ENCODE data around the gene CCNG2.
A peak's percentile ranks its signal among the peaks of the same experiment; 100 is the strongest.
"Not testable (repeated sequence)": the region's sequence is repeated elsewhere in the genome, so short reads cannot be mapped to it uniquely, and the experiment has no call there.

CCNG2 gene, protein sequence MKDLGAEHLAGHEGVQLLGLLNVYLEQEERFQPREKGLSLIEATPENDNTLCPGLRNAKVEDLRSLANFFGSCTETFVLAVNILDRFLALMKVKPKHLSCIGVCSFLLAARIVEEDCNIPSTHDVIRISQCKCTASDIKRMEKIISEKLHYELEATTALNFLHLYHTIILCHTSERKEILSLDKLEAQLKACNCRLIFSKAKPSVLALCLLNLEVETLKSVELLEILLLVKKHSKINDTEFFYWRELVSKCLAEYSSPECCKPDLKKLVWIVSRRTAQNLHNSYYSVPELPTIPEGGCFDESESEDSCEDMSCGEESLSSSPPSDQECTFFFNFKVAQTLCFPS

DNA sequence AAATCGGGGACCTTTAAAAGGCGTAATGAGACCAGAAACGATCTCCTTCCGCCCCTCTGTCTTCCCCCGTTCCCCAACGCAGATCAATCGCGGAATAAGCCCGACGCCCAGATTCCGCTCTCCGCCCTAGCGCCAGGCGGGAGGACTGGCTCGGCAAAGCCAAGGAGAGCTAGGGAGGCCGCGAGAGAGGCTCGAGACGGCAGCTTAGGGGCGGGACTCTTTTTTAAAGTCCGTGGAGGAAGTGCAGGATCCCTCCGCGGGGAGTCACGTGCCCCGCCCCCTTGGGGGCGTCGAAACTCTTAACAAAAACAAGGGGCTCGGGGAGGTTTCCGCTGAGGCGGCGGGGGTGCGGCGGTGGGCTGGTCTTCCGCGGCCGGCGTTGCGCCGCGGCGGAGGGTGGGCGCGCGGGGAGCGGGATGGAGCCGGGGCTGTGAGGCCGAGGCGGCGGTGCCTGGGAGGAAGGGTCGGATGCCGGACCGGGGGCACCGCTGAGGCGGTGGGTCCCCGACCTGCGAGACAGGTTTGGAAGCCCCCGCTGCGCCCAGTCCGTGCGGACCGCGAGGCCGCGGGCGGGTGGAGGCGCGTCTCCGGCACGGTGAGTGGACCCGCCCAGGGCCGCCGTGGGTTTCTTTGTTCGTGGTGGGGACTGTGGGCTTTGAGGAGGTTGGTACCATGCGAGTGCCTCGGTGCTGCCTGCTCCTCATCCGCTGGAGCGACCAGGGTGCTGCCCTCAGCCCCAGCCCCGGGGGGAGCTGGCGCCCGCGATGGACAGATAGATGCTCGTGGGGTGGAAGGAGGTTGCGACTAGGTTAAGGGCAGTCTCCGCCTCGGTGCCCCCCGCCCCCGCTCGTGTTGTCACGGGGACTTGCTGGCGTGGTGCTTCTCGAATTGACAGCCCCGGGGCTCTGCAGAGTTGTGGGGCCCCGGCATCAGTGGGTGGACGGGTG lies at the start of gene CCNG2:
Gene CCNG2 (plus strand): TSS at position 296 of the 947 bp plus-strand sequence. CDS start 1,326 bp downstream, outside the sequence.
- peak; percentile 93 for DNase-seq (ENCODE audit: low read depth)
- peak within 1 kb of the TSS; percentile 87 for H3K4me3 ChIP-seq (ENCODE audit: low read depth, low read length)

DNA sequence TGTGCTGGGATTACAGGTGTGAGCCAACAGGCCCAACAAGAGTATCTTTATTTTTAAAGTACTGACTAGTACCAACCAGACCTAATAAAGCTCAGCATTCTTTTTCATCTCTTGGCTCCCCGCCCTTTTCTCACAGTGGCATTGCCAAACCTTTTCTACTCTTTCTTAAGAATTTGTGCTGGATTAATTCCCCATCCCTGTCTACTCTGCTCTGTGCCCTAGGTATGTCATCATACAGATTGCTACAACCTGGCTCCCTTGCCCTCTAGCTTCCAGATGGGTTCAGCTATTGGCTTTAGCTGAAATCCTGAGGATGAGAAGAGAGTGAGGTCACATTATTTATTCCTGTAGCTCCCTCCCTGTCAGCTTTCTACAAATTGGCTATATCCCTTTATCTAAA lies 46.3 kb upstream of the CCNG2 start:
- H3K4me3 ChIP-seq (ENCODE audit: low read depth, low read length): no peak overlapping the region
- no peak for DNase-seq (ENCODE audit: low read depth)

DNA sequence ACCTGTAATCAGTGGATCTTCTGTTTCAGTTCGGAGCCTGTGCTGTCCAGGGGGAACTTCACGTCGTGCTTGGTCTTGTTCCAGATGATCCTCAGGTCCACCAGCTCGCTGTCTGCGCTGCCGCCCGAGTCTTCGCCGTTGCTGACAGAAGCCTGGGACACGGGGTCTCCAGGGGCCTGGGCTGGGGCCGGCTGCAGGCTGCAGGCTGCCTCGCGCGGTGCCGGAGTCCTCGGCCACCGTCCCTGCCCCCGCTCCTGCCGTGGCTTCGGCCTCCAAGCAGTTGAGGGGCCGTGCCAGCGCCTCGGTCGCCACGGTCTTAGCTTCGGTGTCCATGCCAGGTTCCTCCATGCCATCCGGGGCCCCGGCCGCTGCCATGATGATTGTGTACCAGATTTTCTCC lies 43.9 kb upstream of the CCNG2 start:
- no peak for DNase-seq (ENCODE audit: low read depth)
- no peak overlapping the region for H3K4me3 ChIP-seq (ENCODE audit: low read depth, low read length)

- no peak overlapping the region for H3K4me3 ChIP-seq (ENCODE audit: low read depth, low read length)
- no peak for DNase-seq (ENCODE audit: low read depth)
Observed at GRCh38 chr4:77117721-77118120, 39.3 kb upstream of the CCNG2 start.

GRCh38 chr4:77120886-77121508 lies 36.0 kb upstream of the CCNG2 start:
- no peak for DNase-seq (ENCODE audit: low read depth)
- no peak overlapping the region for H3K4me3 ChIP-seq (ENCODE audit: low read depth, low read length)

DNA sequence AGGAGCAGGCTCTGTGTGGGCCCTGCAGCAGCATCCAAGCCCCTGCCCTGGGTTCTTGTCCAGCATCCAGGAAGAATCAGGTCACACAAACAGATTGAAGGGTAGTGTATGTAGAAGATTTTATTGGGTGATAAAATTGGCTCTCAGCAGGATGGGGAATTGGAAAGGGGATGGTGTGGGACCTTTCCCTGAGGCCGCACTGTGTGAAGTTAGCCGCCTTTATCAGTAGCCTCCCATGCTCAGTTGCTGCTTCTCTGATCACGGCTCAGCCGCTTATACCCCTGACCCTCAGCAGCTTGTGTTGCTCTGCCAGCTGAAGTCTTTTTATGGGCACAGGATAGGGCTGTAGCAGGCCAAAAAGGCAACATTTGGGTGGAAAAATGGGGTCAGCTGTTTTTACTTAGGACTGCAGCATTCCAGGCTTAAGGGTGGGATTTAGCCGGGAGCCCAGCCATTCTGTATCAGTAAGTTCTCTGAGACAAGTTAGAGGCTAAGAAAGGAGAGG lies 35.2 kb upstream of the CCNG2 start:
- H3K4me3 ChIP-seq (ENCODE audit: low read depth, low read length): no peak overlapping the region
- no peak for DNase-seq (ENCODE audit: low read depth)

- H3K4me3 ChIP-seq (ENCODE audit: low read depth, low read length): no peak overlapping the region
- no peak for DNase-seq (ENCODE audit: low read depth)
Observed at GRCh38 chr4:77122656-77123055, 34.4 kb upstream of the CCNG2 start.

DNA sequence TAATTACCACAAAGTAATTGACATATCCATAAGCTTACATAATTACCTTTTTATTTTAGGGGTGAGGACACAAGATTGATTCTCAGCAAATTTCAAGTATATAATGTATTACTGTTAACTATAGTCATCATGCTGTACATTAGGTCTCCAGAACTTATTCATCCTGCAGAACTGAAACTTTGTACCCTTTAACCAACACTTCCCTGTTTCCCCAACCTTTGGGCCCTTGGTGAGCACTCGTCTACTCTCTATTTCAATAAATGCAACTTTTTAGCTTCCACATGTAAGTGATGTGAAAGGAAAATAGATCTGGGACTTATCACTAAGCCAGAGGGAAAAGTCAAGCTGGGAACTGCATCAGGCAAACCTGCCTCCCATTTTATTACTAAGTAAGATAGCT lies 33.6 kb upstream of the CCNG2 start:
- no peak for DNase-seq (ENCODE audit: low read depth)
- no peak overlapping the region for H3K4me3 ChIP-seq (ENCODE audit: low read depth, low read length)

GRCh38 chr4:77124576-77124975 lies 32.4 kb upstream of the CCNG2 start:
- no peak overlapping the region for H3K4me3 ChIP-seq (ENCODE audit: low read depth, low read length)
- DNase-seq (ENCODE audit: low read depth): no peak

DNA sequence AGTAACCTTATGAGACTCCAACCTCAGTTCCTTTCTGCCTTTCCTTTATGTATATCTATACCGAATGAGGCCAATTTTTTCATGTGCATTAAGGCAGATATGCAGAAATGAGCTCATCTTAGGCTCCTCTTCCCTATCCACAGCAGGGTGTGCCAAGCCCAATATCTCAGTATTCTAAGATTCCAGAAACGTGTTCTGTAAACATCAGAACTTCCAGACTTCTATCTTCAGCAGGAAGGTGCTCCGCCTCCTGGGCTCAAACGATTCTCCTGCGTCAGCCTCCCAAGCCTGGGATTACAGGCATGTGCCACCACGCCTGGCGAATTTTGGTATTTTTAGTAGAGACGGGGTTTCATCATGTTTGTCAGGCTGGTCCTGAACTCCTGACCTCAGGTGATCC lies 31.0 kb upstream of the CCNG2 start:
- no peak for DNase-seq (ENCODE audit: low read depth)
- H3K4me3 ChIP-seq (ENCODE audit: low read depth, low read length): no peak overlapping the region

DNA sequence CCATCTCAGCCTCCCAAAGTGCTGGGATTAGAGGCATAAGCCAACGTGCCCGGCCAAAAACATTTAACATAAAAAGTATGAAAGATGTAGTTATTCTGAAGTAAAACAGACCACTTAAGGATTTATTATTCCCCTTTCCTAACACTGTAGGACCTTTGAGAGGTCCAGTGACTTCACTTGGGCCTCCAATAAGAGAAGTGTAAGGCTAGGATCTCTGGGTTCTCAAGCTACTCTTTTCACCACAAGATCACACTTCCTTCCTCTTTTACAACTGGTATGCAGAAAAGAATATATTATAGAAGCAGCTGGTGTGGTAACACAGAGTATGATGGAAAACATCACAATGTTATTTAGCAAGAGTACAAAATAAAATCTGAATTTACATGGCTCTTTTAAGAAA lies 30.2 kb upstream of the CCNG2 start:
- no peak for DNase-seq (ENCODE audit: low read depth)
- H3K4me3 ChIP-seq (ENCODE audit: low read depth, low read length): no peak overlapping the region

- H3K4me3 ChIP-seq (ENCODE audit: low read depth, low read length): no peak overlapping the region
- no peak for DNase-seq (ENCODE audit: low read depth)
Observed at GRCh38 chr4:77127215-77127614, 29.8 kb upstream of the CCNG2 start.

DNA sequence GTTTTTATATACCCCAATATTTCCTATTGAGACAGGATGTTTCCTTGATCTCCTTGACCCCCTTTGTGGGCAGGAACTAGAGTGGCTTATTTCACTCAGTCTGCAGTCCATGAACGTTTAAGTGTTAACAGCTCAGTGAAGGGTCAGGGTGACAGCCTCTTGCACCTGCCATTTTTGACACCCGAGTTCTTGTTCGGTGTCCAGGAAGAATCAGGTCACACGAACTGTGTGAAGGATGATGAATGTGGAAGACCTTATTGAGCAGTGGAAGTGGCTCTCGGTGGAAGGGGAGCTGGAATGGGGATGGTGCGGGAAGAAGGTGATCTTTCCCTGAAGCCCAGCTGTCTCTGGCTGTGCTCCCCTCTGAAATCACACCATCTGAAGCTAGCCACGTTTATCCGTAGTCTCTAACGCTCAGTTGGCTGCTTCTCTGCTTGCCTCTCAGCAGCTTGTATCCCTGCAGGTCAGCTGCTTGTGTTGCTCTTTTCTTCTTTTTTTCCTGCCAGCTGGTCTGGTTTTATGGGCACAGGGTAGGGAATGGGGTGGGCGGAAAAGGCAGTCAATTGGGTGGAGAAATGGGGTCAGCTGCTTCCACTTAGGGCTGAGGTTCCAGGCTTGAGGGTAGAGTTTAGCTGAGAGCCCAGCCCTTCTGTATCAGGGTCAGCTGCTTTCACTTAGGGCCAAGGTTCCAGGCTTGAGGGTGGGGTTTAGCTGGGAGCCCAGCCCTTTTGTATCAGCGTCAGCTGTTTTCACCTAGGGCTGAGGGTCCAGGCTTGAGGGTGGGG lies 29.0 kb upstream of the CCNG2 start:
- DNase-seq (ENCODE audit: low read depth): no peak
- no peak overlapping the region for H3K4me3 ChIP-seq (ENCODE audit: low read depth, low read length)

DNA sequence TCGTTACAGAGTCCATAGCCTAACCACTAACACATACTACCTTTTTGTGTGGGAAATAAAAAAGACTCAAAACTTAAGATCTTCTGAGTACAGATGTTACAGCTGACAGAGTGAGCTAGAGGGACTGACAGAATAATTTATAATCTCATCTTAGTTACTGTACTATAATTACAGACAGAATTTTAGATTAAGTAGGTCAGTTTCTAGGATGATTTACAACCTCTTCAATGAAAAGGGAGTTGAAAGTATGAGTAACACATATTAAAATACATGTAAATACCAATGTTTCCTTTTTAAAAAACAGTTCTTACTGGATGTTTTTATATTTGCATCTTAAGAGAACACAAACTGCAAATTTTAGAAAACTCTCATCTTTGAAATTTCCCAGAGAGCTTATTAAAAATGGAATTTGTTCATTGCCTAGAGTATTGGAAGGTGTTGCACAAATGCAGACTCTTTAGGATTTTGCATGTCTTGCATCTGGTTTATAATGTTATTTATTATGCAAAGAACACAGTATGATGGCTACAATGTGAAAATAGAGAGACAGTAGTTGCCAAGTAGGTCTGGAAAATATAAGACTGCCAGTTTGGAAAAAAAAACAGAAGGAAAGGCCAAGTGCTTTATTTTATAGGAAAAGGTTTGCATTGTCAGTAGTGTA lies 24.2 kb upstream of the CCNG2 start:
- no peak overlapping the region for H3K4me3 ChIP-seq (ENCODE audit: low read depth, low read length)
- no peak for DNase-seq (ENCODE audit: low read depth)

- DNase-seq (ENCODE audit: low read depth): not testable (repeated sequence)
Observed at GRCh38 chr4:77137448-77137847, 19.6 kb upstream of the CCNG2 start.

GRCh38 chr4:77141964-77142645 lies 14.9 kb upstream of the CCNG2 start:
- no peak overlapping the region for H3K4me3 ChIP-seq (ENCODE audit: low read depth, low read length)
- no peak for DNase-seq (ENCODE audit: low read depth)

More at GRCh38 chr4:77137448-77137847, 19.6 kb upstream of the CCNG2 start:
- not testable (repeated sequence) for H3K4me3 ChIP-seq (ENCODE audit: low read depth, low read length)

- no peak for DNase-seq (ENCODE audit: low read depth)
- H3K4me3 ChIP-seq (ENCODE audit: low read depth, low read length): no peak overlapping the region
Observed at GRCh38 chr4:77142646-77143028, 14.4 kb upstream of the CCNG2 start.

DNA sequence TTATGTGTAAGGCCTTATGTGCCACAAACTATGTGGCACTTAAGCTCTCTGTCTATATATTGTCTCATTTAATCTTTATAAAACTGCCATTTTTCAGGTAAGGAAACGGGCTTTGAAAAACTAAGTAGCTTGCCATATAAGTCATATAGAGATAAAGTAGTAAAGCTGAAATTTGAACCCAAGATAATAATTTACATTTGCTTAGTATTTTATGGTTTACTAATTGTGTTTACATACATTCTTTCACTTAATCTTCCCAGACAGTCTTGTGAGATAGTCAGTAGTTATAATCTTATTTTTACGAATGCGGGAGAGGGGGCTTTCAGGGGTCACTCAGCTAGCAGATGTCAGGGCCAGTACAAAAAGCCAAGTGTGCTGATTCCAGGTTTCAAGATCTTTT lies 13.9 kb upstream of the CCNG2 start:
- no peak for DNase-seq (ENCODE audit: low read depth)
- no peak overlapping the region for H3K4me3 ChIP-seq (ENCODE audit: low read depth, low read length)
